ENCODE measurements around the gene KCNF1.

- no peak for TF ChIP-seq CTCF (IDR thresholded peaks at IDR 0.05)
- no peak for TF ChIP-seq POLR2A (IDR thresholded peaks at IDR 0.05)
Measured at GRCh38 chr2:10944799-10945198, 33.1 kb downstream of the KCNF1 start.
